GM12891 (cell line): ENCODE data around the gene SLC2A13.

Experiments
- POLR2A ChIP-seq: IDR thresholded peaks from 2 replicates; pipeline ENCODE4 v1.6.1; 2011; ENCODE audit warnings: low read depth, low read length, control low read depth
- POLR2AphosphoS5 ChIP-seq: IDR thresholded peaks from 2 replicates; pipeline ENCODE4 v1.6.1; 2011; ENCODE audit warnings: low read depth, low read length, control low read depth
- POU2F2 ChIP-seq: IDR thresholded peaks from 2 replicates; pipeline ENCODE4 v1.6.1; 2011; ENCODE audit warnings: low read depth, mild to moderate bottlenecking, control low read depth, low read length, moderate library complexity
- TAF1 ChIP-seq: IDR thresholded peaks from 2 replicates; pipeline ENCODE4 v1.6.1; 2011; ENCODE audit warnings: low read depth, low read length, control low read depth

GRCh38 chr12:39874785-39875184 lies 231.1 kb downstream of the SLC2A13 start:
- TF ChIP-seq POLR2A: no peak
- TF ChIP-seq POLR2AphosphoS5: no peak
- no peak for TF ChIP-seq POU2F2
- TF ChIP-seq TAF1: no peak
